GM18511 (cell line): ENCODE results near the gene NKX2-4.
"Not testable (repeated sequence)": the region's sequence is repeated elsewhere in the genome, so short reads cannot be mapped to it uniquely, and the experiment has no call there.

Experiments
- ATAC-seq: cut with Tn5 transposase; IDR thresholded peaks from one replicate; pipeline ENCODE4 v1.9.1; 2021; ENCODE audit warnings: mild to moderate bottlenecking, moderate library complexity; ENCODE audit not compliant: unreplicated experiment

The NKX2-4 gene

DNA sequence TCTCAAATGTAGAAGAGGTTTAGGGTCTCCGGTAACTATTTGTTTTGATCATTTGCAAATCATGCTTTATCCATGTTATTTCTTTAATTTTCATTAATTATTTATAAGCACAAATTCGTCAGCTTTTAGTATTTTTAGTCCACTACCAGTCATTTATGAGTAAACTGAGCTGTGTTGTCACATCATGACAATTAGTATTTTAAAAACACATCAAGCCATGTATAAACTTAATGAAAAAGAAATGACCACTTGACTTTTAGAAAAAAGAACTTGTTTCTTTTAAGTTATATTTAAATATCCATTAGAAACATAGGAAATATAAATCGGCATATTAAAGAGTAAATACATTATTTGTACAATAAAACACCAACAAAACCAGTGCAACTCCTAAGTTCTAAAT, 2.8 kb downstream of the NKX2-4 start:
- ATAC-seq = no peak

DNA sequence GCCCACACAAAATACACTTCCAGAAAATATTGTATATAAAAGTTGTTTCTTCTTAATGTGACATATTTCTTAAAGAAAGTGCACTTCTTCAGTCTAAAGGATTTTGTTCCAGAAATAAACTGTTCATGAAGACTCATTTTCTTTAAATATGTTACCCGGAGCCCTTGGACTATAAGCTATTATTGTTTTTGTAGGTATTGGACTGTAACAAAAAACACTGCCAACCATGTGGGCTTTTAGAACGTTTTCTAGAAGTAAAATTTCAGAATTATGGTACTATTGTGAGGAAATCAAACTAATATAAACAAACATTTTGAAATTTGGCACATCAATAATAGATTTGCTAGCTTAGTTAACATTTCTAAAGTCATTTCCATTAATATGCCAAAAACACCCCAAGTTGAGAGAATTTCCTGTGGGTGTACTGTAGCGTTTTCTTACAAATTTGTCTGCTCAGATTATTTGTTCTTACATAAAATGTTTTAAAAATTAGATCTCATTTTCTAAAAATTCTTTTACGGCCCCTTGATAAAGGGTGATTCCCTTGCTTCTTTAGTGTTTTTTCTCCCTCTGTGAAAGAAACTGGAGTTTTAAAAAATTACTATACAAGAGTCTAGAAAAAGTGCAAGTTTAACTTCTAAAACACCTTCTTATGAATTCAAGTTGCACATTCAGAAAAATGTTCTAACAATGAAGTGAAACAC, 3.4 kb downstream of the NKX2-4 start:
- ATAC-seq = no peak

DNA sequence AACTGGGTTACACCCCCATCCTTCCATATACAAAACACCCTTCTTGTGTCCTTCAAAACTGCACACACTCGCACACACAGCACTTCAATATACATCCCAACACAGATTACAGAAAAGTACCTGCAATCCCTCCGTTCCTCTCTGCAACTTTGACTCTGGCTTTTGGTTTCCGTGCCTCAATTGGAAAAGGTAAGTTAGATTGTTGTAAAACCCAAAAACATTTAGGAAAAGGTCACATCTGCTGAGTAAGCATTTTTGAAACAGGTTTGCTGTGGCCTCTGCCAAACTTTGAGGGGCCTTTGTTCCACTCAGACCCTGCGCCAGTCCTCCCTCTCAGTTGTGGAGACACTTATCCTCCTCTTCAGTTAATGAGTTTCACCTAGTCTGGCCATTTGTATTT, 4.2 kb downstream of the NKX2-4 start:
- no peak for ATAC-seq

DNA sequence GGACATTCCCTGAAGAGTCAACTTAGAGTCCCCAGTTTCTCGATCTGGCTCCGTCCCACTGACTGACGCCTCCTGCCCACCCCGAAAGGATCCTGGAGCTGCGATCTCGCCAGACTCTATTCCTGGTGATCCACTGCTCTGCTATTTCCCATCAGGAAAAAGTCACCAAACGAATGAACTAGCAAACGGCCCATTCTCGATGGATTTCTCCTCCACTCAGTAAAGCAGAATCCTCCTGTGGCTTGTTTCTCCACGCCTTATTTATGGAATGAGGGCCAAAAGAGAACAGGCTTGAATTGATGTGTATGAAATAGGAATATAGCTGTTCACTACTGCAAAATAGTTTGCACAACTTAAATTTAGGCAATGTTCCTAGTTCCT, 5.4 kb downstream of the NKX2-4 start:
- no peak for ATAC-seq

DNA sequence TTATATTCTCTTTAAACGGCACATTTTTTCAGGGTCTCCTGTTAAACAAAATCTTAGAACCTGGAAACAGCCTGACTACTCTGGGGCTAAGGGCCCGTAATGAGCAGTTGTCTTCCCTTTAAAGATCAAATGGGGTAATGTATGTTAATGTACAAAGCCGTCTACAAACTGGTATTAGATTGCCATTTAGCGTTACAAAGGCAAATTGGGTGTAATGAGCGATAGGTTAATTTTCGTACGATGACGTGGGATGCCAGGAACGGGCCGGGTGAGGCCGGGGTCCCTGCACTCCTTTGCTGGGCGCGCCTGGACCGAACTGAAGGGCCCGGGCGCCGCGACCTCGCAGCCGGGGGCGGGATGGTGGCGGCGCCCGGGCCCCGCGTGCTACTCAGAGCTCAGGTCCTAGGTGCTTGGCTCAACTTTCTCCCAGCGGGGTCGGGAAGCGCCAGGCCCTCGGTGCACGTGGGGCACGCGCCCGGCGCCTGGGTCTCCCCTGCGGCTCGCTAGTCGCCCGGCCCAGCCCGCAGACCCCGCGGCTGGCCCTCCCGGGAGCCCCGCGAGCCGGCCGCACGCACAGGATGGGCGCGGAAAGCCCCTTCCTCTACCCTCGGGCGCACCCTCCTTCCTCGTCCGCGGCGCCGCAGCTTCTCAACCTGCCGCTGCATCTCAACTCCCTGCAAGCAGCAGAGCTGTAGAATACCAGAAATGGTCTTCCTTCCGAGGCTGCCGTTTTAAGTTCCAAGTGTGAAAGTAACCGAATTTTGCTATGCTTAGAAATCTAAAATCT, 5.9 kb downstream of the NKX2-4 start:
- no peak for ATAC-seq

DNA sequence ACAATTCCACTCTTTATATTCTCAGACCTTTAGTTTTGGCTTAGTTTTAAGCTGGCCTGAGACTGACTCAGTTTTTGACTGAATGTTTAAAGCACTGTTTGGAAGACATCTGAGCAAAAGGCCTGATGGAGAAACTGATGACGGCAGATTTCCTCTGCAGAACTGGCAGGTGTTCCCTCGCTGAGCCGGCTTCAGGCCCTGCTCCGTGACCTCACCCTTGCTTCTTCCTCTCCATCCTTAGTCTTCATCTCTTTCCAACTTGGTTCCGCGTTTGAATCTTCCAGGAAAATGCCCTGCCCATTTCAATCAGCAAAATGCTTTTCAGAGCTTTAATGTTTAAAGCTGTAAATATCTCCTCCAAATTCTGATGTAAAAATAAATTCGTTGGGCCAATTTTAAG, 6.6 kb downstream of the NKX2-4 start:
- ATAC-seq = no peak

DNA sequence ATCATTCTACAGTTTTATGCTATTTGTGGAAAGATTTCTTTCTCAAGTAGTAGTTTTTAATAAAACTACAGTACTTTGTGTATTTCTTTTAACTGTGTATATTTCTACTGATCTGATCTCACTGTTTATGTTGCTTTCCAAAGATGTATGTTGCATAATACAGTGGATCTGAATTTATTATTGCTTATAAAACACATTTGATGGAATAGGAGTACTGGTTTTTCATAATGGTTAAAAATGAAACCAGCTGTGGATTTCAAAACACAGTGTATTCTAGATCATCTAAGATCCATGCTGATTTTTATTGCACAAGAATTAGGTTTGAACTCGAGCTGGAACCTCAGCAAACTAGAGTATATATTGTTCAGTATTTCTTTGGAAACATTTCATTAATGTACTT, 8.0 kb downstream of the NKX2-4 start:
- ATAC-seq = no peak

DNA sequence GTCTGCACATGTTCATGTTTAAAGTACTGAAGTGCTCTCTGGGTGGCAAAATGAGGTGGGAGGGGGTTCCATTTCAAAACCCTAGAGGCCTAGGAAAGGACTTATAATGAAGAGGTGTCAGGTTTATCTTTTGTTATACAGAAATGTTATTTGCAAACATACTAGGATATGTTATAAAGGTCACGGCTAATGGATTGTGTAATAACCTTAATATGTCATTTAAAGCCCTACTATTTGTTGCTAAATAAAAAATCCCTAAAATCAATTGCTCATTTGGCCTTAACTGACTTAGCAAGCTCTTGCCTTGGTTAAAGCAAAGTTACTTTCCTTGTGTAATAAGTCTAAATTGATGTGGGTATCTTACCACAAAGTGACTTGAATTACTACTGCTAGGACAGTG, 8.8 kb downstream of the NKX2-4 start:
- no peak for ATAC-seq

DNA sequence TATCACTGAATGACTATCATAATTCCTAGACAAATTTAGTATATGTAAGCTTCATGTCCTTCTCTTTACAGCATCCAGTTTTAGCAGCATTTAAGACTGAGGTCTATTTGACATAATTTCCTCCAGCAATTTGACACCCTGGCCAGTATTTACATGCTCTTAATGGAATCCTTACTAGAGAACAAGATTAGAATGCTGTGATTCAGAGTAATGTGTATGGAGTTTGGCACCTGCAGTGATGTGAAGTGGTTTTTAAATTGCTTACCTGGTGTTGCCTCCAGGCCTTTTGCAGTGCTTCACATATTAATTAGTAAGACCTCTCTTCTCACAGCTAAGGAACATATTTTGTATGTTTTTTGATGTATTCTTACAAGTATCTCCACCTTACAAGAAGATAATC, 9.8 kb downstream of the NKX2-4 start:
- ATAC-seq = no peak

DNA sequence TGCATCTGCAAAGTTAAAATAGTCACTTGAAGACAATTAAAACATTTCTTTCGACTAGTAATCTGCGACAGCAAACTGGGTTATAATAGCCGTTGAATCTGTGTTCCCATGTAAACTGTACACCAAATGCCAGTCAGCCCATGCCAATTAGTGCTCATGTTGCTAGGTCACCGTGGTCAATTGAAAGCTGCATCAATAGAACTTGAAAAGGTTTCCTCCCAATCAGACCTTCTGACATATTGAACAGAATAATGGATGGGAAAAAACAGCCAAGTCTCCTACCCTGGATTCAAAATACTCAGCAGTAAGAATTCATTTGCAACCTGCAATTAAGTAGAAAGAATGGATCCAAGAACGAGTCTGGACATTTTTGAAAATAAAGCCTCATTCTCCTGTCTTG, 11.2 kb downstream of the NKX2-4 start:
- ATAC-seq = no peak

DNA sequence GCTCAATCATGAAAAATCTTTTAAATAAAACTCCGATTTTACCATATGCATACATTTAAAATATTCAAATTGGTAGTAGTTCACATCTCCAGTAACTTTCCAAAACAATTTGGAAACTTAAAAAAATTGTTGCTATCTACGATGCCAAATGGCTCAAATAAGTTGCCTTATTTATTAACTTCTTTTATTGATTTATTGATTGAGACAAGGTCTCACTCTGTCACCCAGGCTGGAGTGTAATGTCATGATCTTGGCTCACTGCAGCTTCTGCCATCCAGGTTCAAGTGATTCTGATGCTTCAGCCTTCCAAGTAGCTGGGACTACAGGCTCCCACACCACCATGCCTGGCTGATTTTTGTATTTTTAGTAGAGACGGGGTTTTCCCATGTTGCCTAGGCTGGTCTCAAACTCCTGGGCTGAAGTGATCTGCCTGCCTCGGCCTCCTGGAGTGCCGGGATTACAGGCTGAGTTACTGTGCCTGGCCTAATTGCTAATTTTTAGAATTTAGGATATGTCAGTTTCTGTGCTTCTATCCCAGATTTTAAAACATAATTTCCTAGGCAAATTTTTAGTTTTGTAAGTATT, 12.9 kb downstream of the NKX2-4 start:
- ATAC-seq = no peak

DNA sequence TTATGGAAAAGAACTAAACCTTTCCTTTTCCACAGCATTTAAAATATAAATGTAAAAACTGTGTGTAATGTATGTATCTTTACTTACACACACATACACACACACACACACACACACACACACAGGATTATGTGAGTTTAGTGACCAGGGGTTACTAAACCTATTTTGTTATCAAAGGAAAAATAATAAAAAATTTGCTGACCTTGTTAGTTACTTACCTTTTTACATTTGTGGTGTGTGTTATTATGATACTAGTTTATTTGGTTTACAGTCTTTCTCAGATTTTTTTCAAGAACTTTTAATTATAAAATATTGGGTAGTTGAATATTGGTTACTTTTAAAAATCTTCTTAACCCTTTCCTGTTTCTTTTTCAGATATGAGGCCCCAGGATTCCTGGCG, 15.7 kb downstream of the NKX2-4 start:
- no peak for ATAC-seq

DNA sequence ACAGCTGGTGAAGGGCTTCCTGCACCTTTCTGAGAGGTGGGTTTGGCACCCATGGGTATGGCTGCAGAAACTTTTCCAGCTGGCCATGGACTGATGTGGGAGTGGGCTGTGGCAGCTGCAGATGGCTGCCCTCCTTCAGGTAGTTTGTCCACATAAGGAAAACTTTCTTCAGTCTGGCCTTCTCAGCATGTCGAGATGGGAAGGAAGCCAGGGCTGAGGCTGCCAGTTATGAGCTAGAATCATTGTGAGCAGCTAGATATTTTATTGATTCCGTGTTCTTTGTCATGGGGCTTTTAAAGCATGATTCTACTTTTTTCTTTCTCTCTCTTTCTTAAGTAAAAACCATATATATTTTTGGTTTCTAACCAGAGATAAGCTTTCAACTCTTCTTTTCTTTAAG, 16.6 kb downstream of the NKX2-4 start:
- no peak for ATAC-seq

DNA sequence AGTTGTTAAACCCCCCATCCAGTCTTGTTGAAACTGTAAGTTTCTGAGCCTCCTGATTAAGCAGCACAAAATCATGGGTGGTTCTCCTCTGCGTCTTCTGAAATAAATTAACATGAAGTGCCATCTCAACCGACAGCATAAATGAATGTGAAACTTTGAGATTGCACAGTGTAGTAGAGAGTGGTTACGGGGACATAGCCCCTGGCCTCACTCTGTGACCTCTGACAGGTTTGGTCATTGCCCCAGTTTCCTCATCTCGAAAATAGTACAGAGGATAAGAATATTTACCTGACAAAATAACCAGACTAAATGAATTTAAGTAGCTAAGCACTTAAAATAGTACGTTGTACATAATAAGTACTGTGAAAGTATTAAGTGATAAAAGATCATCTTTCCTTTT, 19.1 kb downstream of the NKX2-4 start:
- no peak for ATAC-seq

DNA sequence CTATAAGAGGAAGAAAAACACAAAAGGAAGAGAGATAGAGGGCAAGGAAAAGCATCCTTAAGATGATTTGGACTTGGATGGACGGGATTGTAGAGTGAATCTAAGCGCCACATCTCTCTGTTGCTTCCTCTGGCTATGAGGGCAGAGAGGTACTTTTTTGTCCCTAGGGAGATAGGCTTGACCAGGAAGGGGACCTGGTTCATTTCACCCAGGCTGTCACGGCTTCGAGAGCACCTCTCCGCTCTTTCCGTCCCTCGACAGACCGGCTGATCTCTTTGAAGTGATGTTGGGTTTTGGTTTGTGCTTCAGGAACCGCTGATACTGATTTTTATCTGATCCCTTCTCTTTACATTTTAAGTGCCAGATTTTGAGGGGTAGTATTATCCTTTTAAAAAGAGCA, 19.6 kb downstream of the NKX2-4 start:
- no peak for ATAC-seq

DNA sequence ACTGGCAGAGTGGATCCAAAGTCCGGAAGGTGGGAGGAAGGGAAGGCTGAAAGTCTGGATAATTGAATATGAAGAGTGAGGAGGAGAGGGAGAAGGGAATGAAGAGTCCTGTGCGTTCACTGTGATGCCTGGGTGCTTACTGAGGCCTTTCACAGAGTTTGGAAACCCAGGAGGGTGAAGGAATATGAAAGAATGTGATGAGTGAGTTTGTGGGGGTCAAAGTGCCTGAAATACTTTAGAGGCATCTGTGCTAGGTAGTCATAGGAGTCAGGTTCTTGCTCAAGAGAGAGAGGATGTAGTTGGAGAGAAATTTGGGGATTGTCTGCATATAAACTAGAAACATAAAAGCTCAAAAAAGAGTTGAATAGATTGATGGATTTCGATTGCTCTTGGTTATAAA, 20.7 kb downstream of the NKX2-4 start:
- no peak for ATAC-seq

DNA sequence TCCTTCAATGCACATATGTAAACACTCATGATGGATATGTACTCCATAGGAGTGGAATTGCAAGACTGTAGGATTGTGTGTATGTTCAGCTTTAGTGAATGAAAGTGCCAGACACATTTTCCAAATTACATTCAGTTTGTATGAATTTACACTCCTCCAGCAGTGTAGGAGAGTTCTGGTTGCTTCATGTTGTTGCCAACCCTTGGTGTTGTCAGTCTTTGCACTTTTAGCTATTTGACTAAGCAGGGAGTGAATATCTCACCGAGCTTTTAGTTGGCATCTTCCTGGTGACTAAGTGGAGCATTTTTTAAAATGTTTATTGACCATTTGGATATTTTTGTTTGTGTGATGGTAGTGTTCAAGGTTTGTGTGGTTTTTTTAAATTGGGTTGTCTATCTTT, 23.9 kb downstream of the NKX2-4 start:
- ATAC-seq = no peak

DNA sequence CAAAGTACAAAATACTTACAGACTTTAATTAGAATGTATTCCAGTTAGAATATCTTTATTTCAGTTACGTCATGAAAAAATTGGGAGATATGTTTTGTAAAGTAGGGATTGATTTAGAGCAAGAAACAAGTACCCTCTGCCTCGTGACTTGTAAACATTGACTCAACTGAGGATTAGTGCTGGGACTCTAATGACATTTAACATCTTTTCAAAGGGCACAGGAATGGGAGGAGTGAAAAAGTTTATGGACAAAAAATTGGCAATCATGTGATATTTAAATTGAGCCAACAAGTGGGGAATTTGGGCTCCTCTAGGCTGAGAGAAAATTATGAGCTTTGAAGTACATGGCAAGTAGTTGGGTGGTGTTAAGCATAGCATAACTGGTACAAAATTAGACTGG, 25.3 kb downstream of the NKX2-4 start:
- no peak for ATAC-seq

DNA sequence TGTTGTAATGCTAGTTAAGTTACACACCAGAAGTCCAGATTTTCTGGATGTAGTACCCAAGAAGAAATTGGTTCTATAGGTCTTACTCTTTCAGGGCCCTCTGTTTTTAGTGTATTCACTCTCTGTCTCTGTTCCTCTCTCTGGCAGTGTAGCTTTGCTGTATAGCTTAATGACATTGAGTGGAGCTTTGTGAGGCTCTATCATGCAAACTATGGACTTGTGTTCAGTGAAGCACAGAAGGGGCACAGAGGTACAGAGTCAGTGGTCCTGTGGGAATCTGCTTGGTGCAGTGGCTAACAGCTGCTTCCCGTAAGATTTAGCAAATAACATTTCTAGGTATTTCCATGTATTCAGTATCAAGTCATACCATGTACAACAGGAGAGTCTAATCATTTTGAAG, 26.1 kb downstream of the NKX2-4 start:
- no peak for ATAC-seq

DNA sequence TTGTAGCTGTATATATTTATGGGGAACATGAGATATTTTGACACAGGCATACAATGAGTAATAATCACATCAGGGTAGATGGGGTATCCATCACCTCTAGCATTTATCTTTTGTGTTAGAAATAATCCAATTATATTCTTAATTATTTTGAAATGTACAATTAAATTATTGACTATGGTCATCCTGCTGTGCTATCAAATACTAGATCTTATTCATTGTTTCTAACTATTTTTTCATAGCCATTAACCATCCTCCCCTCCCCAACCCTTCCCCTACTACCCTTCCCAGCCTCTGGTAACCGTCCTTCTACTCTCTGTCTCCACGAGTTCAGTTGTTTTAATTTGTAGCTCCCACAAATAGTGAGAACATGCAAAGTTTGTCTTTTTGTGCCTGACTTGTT, 28.5 kb downstream of the NKX2-4 start:
- ATAC-seq = no peak

DNA sequence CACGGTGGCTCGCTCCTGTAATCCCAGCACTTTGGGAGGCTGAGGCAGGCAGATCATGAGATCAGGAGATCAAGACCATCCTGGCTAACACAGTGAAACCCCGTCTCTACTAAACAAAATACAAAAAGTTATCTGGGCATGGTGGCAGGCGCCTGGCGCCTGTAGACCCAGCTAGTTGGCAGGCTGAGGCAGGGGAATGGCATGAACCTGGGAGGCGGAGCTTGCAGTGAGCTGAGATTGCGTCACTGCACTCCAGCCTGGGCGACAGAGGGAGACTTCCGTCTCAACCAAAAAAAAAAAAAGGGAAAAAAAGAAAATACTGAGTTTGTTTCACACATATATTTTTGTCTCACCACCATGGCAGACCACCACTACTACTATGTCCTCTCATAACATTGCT, 31.1 kb downstream of the NKX2-4 start:
- not testable (repeated sequence) for ATAC-seq

DNA sequence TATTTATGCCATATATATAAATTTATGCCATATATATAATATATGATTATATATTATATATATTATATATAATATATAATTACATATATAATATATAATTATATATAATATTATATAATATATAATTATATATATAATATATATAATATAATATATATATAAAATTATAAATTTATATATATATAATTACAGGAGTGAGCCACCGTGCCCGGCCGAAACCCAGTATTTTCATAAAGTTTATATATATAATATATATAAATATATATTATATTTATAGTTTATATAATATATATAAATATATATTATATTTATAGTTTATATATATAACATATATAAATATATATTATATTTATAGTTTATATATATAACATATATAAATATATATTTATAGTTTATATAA, 31.6 kb downstream of the NKX2-4 start:
- ATAC-seq = no peak
